Measurements from ENCODE around the gene MCUB. TPM values are rescaled to one million over a fixed set of nuclear protein-coding genes. Genes with fewer than 3 reads are reported as not detected.

MCUB gene
- total RNA-seq, 1 experiment from 2014 or later: 14.8 TPM

DNA sequence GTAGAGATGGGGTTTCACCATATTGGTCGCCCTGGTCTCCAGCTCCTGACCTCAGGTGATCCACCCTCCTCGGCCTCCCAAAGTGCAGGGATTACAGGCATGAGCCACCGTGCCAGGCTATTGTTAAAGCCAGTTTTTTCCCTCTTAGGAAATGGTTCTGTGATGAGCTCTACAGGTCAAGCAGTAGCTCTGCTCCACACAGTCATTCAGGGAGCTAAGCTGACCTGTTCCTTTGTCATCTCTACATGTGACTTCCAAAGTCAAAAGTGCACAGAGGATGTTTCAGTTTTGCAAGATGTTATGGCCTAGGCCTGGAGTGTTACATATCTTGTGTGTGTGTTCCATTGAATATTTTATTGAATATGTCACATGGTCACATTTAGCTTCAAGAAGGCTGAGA lies 11.4 kb downstream of the MCUB start:
- Histone ChIP-seq H3T11ph (ENCODE audit: low read length) (no peak overlapping the region), H3K79me1 (ENCODE audit: insufficient read depth, low read depth, low read length, poor library complexity, severe bottlenecking) (no peaks in the 10 kb centered on the region), H2BK5ac (ENCODE audit: insufficient read length, low read length) (no peak overlapping the region), H2BK20ac (ENCODE audit: low read depth, low read length, poor library complexity, severe bottlenecking) (no peak overlapping the region), H3K23ac (ENCODE audit: insufficient read length, low read depth, low read length) (no peak overlapping the region), H3K9ac (ENCODE audit: extremely low read depth, insufficient read length, low read length) (no peak overlapping the region), H3K4ac (ENCODE audit: low read depth, low read length) (no peak overlapping the region), H2BK120ac (ENCODE audit: low read depth, low read length, poor library complexity, severe bottlenecking) (no peak overlapping the region), H3K4me2 (ENCODE audit: insufficient read depth, insufficient read length, low read length) (no peak overlapping the region), H2BK12ac (ENCODE audit: insufficient read length, low read depth, low read length) (no peak overlapping the region), H3K27ac (ENCODE audit: insufficient read length, low read depth, low read length) (no peak overlapping the region), H3K27me3 (ENCODE audit: insufficient read depth, low read length) (no peaks in the 10 kb centered on the region), H2AFZ (ENCODE audit: low read length) (no peak overlapping the region), H2BK15ac (ENCODE audit: low read depth, low read length) (no peak overlapping the region), H3K4me1 (ENCODE audit: insufficient read depth, low read length) (no peaks in the 10 kb centered on the region), H3K18ac (ENCODE audit: insufficient read length, low read depth, low read length) (no peak overlapping the region), H3K56ac (ENCODE audit: insufficient read length, low read depth, low read length) (no peak overlapping the region), H4K8ac (replicated peaks; ENCODE audit: insufficient read length, low read depth, low read length) (no peak overlapping the region), H4K91ac (ENCODE audit: insufficient read length, low read depth, low read length) (no peak overlapping the region), H3K23me2 (ENCODE audit: insufficient read length, low read depth, low read length, poor library complexity, severe bottlenecking) (no peaks in the 10 kb centered on the region), H2AK5ac (ENCODE audit: insufficient read length, low read length) (no peak overlapping the region), H3K79me2 (ENCODE audit: insufficient read depth, low read length) (no peaks in the 10 kb centered on the region; the same call in 1 of the 2 replicates), H4K5ac (ENCODE audit: insufficient read length, low read depth, low read length) (no peak overlapping the region), H3K9me3 (ENCODE audit: control insufficient read depth, low read depth, low read length) (no peaks in the 10 kb centered on the region), H3K14ac (ENCODE audit: insufficient read depth, low read length) (no peak overlapping the region), H4K20me1 (ENCODE audit: control insufficient read depth, insufficient read depth, insufficient read length) (no peaks in the 10 kb centered on the region)
- no peak overlapping the region for H3K4me3 Mint-ChIP-seq
- H3K36me3 Mint-ChIP-seq (ENCODE audit: insufficient read depth in 1 of 3, low read depth in 3 of 3): no peaks in the 10 kb centered on the region; a peak in 1 of 7 replicates
- TF ChIP-seq, protein P1, sequence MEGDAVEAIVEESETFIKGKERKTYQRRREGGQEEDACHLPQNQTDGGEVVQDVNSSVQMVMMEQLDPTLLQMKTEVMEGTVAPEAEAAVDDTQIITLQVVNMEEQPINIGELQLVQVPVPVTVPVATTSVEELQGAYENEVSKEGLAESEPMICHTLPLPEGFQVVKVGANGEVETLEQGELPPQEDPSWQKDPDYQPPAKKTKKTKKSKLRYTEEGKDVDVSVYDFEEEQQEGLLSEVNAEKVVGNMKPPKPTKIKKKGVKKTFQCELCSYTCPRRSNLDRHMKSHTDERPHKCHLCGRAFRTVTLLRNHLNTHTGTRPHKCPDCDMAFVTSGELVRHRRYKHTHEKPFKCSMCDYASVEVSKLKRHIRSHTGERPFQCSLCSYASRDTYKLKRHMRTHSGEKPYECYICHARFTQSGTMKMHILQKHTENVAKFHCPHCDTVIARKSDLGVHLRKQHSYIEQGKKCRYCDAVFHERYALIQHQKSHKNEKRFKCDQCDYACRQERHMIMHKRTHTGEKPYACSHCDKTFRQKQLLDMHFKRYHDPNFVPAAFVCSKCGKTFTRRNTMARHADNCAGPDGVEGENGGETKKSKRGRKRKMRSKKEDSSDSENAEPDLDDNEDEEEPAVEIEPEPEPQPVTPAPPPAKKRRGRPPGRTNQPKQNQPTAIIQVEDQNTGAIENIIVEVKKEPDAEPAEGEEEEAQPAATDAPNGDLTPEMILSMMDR (conservative IDR thresholded peaks at IDR 0.05): no peak
- H3K27ac Mint-ChIP-seq: no peak overlapping the region
- no peaks in the 10 kb centered on the region for H3K27me3 Mint-ChIP-seq (ENCODE audit: low read depth)
- no peaks in the 10 kb centered on the region for H3K9me3 Mint-ChIP-seq
- H3K4me1 Mint-ChIP-seq: no peaks in the 10 kb centered on the region
- no peak for DNase-seq
- WGBS (ENCODE audit: extremely low coverage, insufficient read length, low lambda C conversion rate): no CpG with 5 or more reads among the region's 3 CpGs

Measured in H9 (cell line).